Lower leg skin (tissue), 3 donors: Measurements from ENCODE around the gene IGF2.

Experiments used
- CTCF ChIP-seq, 3 donors: fragments of 450-650 bp; IDR thresholded peaks; one replicate each; pipeline ENCODE4 v1.5.1; 2016; ENCODE audit warnings: antibody characterized with exemption in 3 of 3, mild to moderate bottlenecking in 3 of 3, moderate library complexity in 2 of 3
- POLR2A ChIP-seq, 2 donors: fragments of 450-650 bp; IDR thresholded peaks; one replicate each; pipeline ENCODE4 v1.6.1; 2016 to 2017; ENCODE audit warnings: antibody characterized with exemption in 2 of 2, mild to moderate bottlenecking in 1 of 2, moderate library complexity in 1 of 2

- TF ChIP-seq CTCF (IDR thresholded peaks at IDR 0.05), result no peak
- TF ChIP-seq POLR2A (IDR thresholded peaks at IDR 0.05), result no peak
Measured at GRCh38 chr11:2168286-2169004, 29.3 kb upstream of the IGF2 start.
